GM23338 (cell line): ENCODE results near the gene DTNB.
A peak's percentile ranks its signal among the peaks of the same experiment; 100 is the strongest.

Experiments used
- ETS1 ChIP-seq: IDR thresholded peaks from 2 replicates; pipeline ENCODE4 v1.6.1; 2016; ENCODE audit warnings: antibody characterized with exemption
- EZH2 ChIP-seq: fragments of 200-600 bp; sonication (generic); IDR thresholded peaks from one replicate; pipeline ENCODE4 v1.8.0; 2017; ENCODE audit warnings: antibody characterized with exemption, mild to moderate bottlenecking, low read depth; ENCODE audit not compliant: unreplicated experiment
- EZH2phosphoT487 ChIP-seq: fragments of 200-600 bp; sonication (generic); IDR thresholded peaks from one replicate; pipeline ENCODE4 v1.8.1; 2018; ENCODE audit warnings: antibody characterized with exemption; ENCODE audit not compliant: unreplicated experiment
- JUNB ChIP-seq: IDR thresholded peaks from one replicate; pipeline ENCODE4 v1.6.1; 2016; ENCODE audit warnings: antibody characterized with exemption; ENCODE audit not compliant: unreplicated experiment
- NANOG ChIP-seq: IDR thresholded peaks from 2 replicates; pipeline ENCODE4 v1.6.1; 2016; ENCODE audit warnings: antibody characterized with exemption, borderline replicate concordance
- POLR2AphosphoS5 ChIP-seq: IDR thresholded peaks from 2 replicates; pipeline ENCODE4 v1.6.1; 2016; ENCODE audit warnings: antibody characterized with exemption, low read depth
- REST ChIP-seq: IDR thresholded peaks from one replicate; pipeline ENCODE4 v1.6.1; 2018; ENCODE audit warnings: antibody characterized with exemption; ENCODE audit not compliant: unreplicated experiment
- STAT1 ChIP-seq: IDR thresholded peaks from one replicate; pipeline ENCODE4 v1.6.1; 2016; ENCODE audit warnings: antibody characterized with exemption; ENCODE audit not compliant: unreplicated experiment
- ZNF114 ChIP-seq: fragments of 250-450 bp; sonication (Bioruptor Pico); IDR thresholded peaks from 2 replicates; pipeline ENCODE4 v1.5.0; 2020; ENCODE audit warnings: mild to moderate bottlenecking, moderate library complexity
- TF ChIP-seq, protein P1 (sequence below), 2 experiments: fragments of 200-600 bp in 1 of 2; sonication (generic) in 1 of 2; conservative IDR thresholded peaks; 2 replicates each; pipeline versions ENCODE4 v1.5.1 to v1.6.1; 2016 to 2017; ENCODE audit warnings: antibody characterized with exemption in 2 of 2, low read depth in 2 of 2, mild to moderate bottlenecking in 2 of 2, moderate library complexity in 1 of 2

DNA sequence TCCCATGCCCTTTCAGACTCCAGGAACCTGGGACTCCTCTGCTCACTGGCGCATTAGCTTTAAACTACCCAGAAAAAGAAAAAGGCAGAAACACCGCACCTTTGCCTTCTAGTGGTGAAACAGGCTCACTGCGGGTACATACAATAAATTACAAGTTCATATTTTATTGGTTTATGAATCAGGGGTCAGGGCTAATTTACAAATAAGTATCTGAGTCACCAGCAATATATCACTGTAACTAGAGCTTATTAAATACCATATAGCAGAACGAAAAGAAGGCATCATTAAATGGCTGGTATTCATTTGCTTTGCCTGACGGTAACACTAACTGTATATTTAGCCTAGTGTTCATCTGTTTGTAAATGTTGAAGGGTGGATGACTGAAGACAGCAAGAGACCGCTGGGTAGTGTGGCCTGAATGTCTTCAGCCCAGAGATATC is 26.9 kb upstream of the DTNB start:
- TF ChIP-seq, protein P1, sequence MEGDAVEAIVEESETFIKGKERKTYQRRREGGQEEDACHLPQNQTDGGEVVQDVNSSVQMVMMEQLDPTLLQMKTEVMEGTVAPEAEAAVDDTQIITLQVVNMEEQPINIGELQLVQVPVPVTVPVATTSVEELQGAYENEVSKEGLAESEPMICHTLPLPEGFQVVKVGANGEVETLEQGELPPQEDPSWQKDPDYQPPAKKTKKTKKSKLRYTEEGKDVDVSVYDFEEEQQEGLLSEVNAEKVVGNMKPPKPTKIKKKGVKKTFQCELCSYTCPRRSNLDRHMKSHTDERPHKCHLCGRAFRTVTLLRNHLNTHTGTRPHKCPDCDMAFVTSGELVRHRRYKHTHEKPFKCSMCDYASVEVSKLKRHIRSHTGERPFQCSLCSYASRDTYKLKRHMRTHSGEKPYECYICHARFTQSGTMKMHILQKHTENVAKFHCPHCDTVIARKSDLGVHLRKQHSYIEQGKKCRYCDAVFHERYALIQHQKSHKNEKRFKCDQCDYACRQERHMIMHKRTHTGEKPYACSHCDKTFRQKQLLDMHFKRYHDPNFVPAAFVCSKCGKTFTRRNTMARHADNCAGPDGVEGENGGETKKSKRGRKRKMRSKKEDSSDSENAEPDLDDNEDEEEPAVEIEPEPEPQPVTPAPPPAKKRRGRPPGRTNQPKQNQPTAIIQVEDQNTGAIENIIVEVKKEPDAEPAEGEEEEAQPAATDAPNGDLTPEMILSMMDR (conservative IDR thresholded peaks at IDR 0.05; ENCODE audit: low read depth in 2 of 2): peak; percentile 67 to 90
- TF ChIP-seq EZH2 (no peak), STAT1 (no peak), POLR2AphosphoS5 (no peak), JUNB (no peak), ETS1 (no peak), ZNF114 (CRISPR knock-in tag) (no peak), EZH2phosphoT487 (no peak), REST (no peak), NANOG (no peak)
